Inflammatory macrophage treated with lipopolysaccharide for 1 hour (primary cell): ENCODE measurements around the gene SLC7A4.

Experiments
- DNase-seq, 2 donors: peaks; one replicate each; pipeline ENCODE4 v3.0.0-alpha.2; 2020 to 2022

The SLC7A4 gene

DNA sequence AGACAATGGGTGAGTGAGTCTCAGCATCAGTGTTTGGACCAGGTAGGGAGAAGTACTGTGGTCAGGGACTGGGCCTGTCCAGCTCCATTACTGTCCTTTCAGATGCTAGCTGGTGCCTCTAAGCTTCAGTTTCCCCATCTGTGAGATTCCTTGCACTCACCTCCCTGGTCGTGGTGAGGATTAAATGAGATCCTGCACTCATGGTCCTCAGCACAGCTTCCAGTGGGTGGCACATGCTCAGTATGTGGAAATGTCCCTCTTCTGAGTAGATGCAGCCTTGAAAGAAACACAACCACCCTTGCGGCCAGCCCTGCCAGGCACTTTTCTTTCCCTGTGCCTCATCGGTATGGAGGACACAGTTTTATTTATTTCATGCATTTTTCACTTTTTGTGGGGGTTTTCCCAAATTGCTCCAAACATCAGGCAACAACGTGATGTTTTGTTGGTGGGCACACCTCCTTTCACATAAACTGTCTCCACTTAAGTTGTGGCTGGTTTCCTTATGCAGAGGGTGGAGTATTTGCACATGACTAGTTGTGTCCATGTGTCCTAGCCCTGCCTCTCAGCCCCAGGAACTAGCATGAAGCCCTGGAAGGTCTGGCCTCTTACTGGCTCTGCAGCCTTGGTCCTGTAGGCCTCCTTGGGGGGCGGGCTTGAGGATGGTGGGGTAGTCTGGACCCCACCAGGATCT is 49.1 kb downstream of the SLC7A4 start:
- DNase-seq = no peak

DNA sequence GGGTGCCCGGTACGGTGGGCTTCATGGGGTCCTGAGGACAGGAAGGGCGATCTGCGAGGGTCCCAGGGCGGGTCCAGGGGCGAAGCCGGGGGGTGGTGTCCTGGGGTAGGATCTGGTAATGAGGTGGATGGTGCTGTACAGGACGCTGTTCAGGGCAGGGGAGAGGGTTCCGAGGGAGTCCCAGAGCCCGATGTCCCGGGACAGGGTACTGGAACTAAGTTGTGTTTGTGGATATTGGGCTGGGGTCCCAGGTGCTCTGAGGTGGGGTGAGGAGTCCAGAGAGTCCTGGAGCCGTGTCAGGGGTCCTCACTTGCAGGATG is 49.8 kb downstream of the SLC7A4 start:
- no peak for DNase-seq

DNA sequence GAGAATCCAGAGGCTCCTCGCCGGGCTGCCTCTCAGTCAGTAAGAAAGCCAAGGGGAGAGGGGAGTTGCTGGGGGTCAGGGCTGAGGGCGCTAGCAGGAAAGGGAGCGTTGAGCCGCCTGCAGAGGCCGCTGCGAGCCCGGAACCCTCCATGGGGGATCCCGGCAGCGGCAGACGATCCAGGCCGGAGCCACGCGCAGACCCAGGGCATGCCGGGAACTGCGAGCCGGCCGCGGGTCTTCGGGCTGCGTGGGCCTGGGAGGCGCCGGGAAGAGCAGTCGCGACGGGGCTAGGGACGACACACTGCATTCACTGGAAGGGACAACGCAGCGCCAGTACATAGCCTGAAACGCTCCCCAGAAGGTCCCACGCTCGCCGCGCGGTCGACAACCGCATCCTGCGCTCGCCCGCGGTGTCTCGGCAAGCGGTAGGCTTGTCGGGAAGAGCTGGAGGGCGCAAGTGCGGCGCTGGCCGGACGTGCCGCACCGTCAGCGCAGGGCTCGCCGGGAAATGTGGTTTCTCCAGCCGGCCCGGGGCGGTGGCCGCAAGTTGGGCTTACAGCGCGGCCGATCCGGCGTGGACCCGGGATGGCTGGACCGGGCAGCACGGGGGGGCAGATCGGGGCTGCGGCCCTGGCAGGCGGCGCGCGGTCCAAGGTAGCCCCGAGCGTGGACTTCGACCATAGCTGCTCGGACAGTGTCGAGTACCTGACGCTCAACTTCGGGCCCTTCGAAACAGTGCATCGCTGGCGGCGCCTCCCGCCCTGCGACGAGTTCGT is 50.4 kb downstream of the SLC7A4 start, which contains the start of gene LZTR1:
Gene LZTR1, plus strand, starts transcription at position 511 of the 776 bp plus-strand sequence. Its CDS starts 75 bp downstream, at position 586.
- peak; percentile 70 to 79 for DNase-seq

DNA sequence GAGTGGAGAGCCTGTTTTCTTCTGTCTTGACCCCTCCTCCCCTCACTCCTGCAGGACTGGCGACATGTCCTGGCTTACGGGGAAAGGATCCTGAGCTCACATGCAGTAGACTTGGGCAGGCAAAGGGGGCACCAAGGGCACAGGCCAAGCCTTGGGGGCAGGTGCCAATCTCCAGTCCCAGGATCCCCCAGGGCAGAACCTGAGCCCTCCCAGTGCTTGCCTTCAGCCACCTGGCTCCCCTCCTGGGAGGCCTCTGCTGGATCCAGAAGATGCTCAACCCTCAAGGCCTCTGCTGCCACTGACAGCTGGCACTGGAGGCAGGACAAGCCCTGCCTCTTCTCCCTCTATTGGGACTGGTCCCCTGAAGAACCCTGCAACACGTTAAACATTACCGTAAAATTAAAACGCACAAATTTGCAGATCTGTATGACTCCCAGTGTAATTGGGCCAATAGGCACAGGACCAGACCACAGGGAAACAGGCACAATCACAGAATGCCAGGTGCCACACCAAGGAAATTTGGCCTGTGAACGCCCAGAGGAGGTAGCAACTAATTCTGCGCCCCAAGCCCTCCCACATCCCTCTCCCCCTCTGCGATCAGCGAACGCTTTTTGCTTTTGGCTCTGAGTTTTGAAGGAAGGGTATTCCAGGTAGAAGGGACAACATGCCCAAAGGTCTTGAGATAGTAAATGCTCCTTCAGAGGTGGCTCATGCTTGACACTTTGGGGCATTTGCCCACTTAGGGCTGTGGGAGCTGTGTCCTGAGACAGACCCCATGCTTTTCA is 51.2 kb downstream of the SLC7A4 start:
- no peak for DNase-seq

DNA sequence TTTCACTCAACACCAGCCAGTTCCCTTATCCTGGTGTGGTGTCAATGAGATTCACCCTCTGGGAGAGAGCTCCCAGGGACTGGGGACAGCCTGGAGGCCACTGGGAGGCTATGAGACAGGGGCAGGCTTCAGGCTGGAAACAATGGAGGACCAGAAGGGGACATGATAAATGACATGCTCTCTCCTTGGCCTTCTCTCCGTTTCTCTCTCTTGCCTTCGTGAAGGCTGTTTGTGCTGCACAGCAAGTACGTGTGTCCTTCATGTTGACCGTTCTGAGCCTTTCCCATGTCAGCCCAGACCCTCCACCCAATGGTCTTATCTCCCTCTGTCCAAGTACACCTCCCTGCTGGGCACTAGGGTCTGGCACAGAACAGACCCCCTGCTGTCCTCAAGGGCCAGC is 51.8 kb downstream of the SLC7A4 start:
- DNase-seq = no peak

DNA sequence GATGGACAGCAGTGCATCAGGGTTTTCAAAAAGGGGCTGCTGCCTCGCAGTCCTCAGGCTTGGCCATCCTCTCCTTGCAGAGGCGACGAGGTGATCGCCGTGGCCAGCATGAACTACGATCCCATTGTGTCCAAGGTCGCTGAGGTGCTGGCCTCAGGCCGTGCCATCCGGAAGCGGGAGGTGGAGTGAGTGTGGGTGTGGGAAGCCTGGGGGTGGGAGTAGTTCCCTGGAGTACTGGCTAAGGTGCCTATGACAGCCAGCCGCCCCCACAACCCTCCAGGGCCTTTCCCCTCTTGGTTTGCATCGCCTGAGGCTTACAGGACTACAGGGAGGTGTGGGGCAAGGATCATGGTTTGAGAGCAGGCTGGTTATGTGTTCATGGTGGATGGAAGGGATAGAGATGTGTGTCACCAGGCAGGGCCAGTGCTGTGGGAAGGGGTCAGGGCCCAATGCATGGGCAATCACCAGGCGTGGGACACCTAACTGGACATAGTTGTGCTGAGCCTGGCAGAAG is 52.4 kb downstream of the SLC7A4 start:
- DNase-seq = peak in 1 of 2 donors; percentile 77

DNA sequence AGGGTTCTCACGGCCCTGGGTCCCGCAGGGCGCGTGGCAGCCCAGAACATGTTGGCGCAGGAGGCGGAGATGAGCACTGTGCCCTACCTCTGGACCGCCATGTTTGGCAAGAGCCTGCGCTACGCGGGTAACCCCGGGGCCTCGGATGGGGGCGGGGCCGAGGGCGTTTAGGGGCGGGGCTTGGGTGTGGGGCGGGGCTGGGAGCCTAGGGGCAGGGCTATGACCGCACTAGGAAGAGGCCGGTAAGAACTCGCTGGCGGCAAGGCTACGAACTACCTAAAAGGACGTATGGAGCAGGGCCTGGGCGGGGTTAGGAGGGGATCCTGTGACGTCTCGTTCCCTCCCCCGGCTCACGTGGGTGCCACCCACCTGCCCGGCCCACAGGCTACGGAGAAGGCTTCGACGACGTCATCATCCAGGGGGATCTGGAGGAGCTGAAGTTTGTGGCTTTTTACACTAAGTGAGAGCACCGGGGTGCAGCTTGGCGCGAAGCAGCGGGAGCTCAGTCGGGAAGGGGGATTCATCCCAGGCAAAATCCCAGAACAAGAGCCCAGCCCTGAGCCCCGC is 53.0 kb downstream of the SLC7A4 start:
- DNase-seq = peak; percentile 73 to 80
